ENCODE data around the gene BRICD5. TPM values are rescaled to one million over a fixed set of nuclear protein-coding genes. Genes with fewer than 3 reads are reported as not detected.

Gene BRICD5
- total and polyA plus RNA-seq, 2 donors from 2014 or later, result 7.2 to 8.2 TPM

- intact Hi-C loops (cut with DNase I), result no loop called here
- Histone ChIP-seq H3K9me3 (ENCODE audit: control insufficient read depth in 2 of 3, insufficient read depth in 1 of 3, low read length in 3 of 3) (no peaks in the 10 kb centered on the region), H3K4me3 (ENCODE audit: low read length in 3 of 3) (peak within 1 kb of the TSS; percentile 24 to 78 (median 77)), H3K36me3 (ENCODE audit: control insufficient read depth in 2 of 3, insufficient read depth in 3 of 3, low read length in 3 of 3) (peaks cover 0 to 22% (median 5%) of the 10 kb centered on the region in 3 donors), H3K27ac (ENCODE audit: low read depth in 2 of 2, low read length in 2 of 2) (peak within 1 kb of the TSS; percentile 62 to 79), H3K9ac (ENCODE audit: low read length in 3 of 3) (peak within 1 kb of the TSS; percentile 33 to 62 (median 54)), H3K4me1 (ENCODE audit: control insufficient read depth in 2 of 3, insufficient read depth in 2 of 3, low read depth in 1 of 3, low read length in 3 of 3) (peaks cover 0 to 10% (median 0%) of the 10 kb centered on the region in 3 donors), H3K27me3 (ENCODE audit: control insufficient read depth, insufficient read depth, low read length) (no peaks in the 10 kb centered on the region)
- TF ChIP-seq CTCF (IDR thresholded peaks at IDR 0.05; ENCODE audit: borderline replicate concordance, extremely low read depth, insufficient read depth), result peak; percentile 52
- peak; percentile 93 to 99 (median 96) for DNase-seq
- FAIRE-seq, result peak; percentile 30
Observed at GRCh38 chr16:2251296-2252111, 40.8 kb upstream of the BRICD5 start, which contains the start of gene ECI1. Gene ECI1, minus strand, starts transcription at chr16:2251587. Its CDS starts 21 bp downstream, at chr16:2251566.

GRCh38 chr16:2250652-2251295, 40.1 kb upstream of the BRICD5 start:
- Histone ChIP-seq H3K36me3 (ENCODE audit: control insufficient read depth in 2 of 3, insufficient read depth in 3 of 3, low read length in 3 of 3) (peaks cover 0 to 22% (median 7%) of the 10 kb centered on the region in 3 donors), H3K9ac (ENCODE audit: low read length in 3 of 3) (peak overlapping the region; percentile 33 to 58 (median 54)), H3K4me3 (ENCODE audit: low read length in 3 of 3) (peak overlapping the region; percentile 24 to 78 (median 77)), H3K27ac (ENCODE audit: low read depth in 2 of 2, low read length in 2 of 2) (peak overlapping the region; percentile 49 to 56), H3K9me3 (ENCODE audit: control insufficient read depth in 2 of 3, insufficient read depth in 1 of 3, low read length in 3 of 3) (no peaks in the 10 kb centered on the region), H3K4me1 (ENCODE audit: control insufficient read depth in 2 of 3, insufficient read depth in 2 of 3, low read depth in 1 of 3, low read length in 3 of 3) (peaks cover 0 to 10% (median 0%) of the 10 kb centered on the region in 3 donors), H3K27me3 (ENCODE audit: control insufficient read depth, insufficient read depth, low read length) (no peaks in the 10 kb centered on the region)
- TF ChIP-seq CTCF (IDR thresholded peaks at IDR 0.05; ENCODE audit: borderline replicate concordance, extremely low read depth, insufficient read depth), result no peak
- DNase-seq (peak in 3 of 5 donors; percentile 45 to 65 (median 54)), FAIRE-seq (no peak)
- intact Hi-C loops (cut with DNase I), result no loop called here

GRCh38 chr16:2246301-2246885, 35.7 kb upstream of the BRICD5 start:
- H3K9ac ChIP-seq (ENCODE audit: low read length in 3 of 3), result no peak overlapping the region
- DNase-seq (peak in 1 of 5 donors; percentile 68), FAIRE-seq (no peak)
- H3K27me3 ChIP-seq (ENCODE audit: control insufficient read depth, insufficient read depth, low read length), result no peaks in the 10 kb centered on the region
- H3K36me3 ChIP-seq (ENCODE audit: control insufficient read depth in 2 of 3, insufficient read depth in 3 of 3, low read length in 3 of 3), result peaks cover 0 to 40% (median 15%) of the 10 kb centered on the region in 3 donors
- intact Hi-C loops (cut with DNase I), result no loop called here
- no peak overlapping the region for H3K27ac ChIP-seq (ENCODE audit: low read depth in 2 of 2, low read length in 2 of 2)
- no peak for TF ChIP-seq CTCF (IDR thresholded peaks at IDR 0.05; ENCODE audit: borderline replicate concordance, extremely low read depth, insufficient read depth)
- H3K4me1 ChIP-seq (ENCODE audit: control insufficient read depth in 2 of 3, insufficient read depth in 2 of 3, low read depth in 1 of 3, low read length in 3 of 3), result peaks cover 0 to 4% (median 0%) of the 10 kb centered on the region in 3 donors
- no peak overlapping the region for H3K4me3 ChIP-seq (ENCODE audit: low read length in 3 of 3)
- H3K9me3 ChIP-seq (ENCODE audit: control insufficient read depth in 2 of 3, insufficient read depth in 1 of 3, low read length in 3 of 3), result no peaks in the 10 kb centered on the region

All from kidney (tissue), 14 donors.